Neuronal stem cell (in vitro differentiated cells): ENCODE results near the gene MKLN1.

ENCODE experiments used
- DNase-seq: peaks from one replicate; pipeline ENCODE4 v3.0.0-alpha.2; 2013; ENCODE audit warnings: low spot score
- H2AFZ ChIP-seq: one replicate; pipeline ENCODE4 v1.6.1; 2013; ENCODE audit warnings: mild to moderate bottlenecking, low read length, inconsistent platforms
- H2AK5ac ChIP-seq: 2 replicates; pipeline ENCODE4 v1.6.1; 2013; ENCODE audit warnings: low read depth, mild to moderate bottlenecking, inconsistent platforms, low read length, moderate library complexity, mixed read lengths
- H2BK120ac ChIP-seq: 2 replicates; pipeline ENCODE4 v1.6.1; 2013; ENCODE audit warnings: low read depth, mild to moderate bottlenecking, inconsistent platforms, low read length, moderate library complexity, mixed read lengths
- H2BK12ac ChIP-seq: one replicate; pipeline ENCODE4 v1.6.1; 2013; ENCODE audit warnings: low read length, inconsistent platforms
- H2BK15ac ChIP-seq: 2 replicates; pipeline ENCODE4 v1.6.1; 2013; ENCODE audit warnings: mild to moderate bottlenecking, low read length, inconsistent platforms, mixed read lengths
- H2BK5ac ChIP-seq: one replicate; pipeline ENCODE4 v1.6.1; 2013; ENCODE audit warnings: inconsistent platforms, mild to moderate bottlenecking, low read length, moderate library complexity
- H3K14ac ChIP-seq: one replicate; pipeline ENCODE4 v1.6.1; 2013; ENCODE audit warnings: low read length, inconsistent platforms
- H3K18ac ChIP-seq: 2 replicates; pipeline ENCODE4 v1.6.1; 2013; ENCODE audit warnings: low read length, inconsistent platforms
- H3K23ac ChIP-seq: 2 replicates; pipeline ENCODE4 v1.6.1; 2013; ENCODE audit warnings: low read depth, mild to moderate bottlenecking, mixed read lengths, low read length, inconsistent platforms; ENCODE audit not compliant: poor library complexity
- H3K27ac ChIP-seq: replicated peaks from 3 replicates; pipeline ENCODE4 v1.5.1; 2013; ENCODE audit warnings: low read length, inconsistent platforms
- H3K27me3 ChIP-seq, 3 experiments: 2 replicates each; pipeline ENCODE4 v1.6.1; 2013; ENCODE audit warnings: low read length in 3 of 3, mild to moderate bottlenecking in 2 of 3, inconsistent platforms in 1 of 3, low read depth in 1 of 3, mixed read lengths in 1 of 3, moderate library complexity in 1 of 3; ENCODE audit not compliant: control insufficient read depth in 3 of 3, insufficient read depth in 3 of 3
- H3K36me3 ChIP-seq, 2 donors: replicated peaks in 1 of 2; 2 replicates each; pipeline ENCODE4 v1.6.1; 2013; ENCODE audit warnings: low read length in 2 of 2; ENCODE audit not compliant: control insufficient read depth in 2 of 2, insufficient read depth in 2 of 2
- H3K4ac ChIP-seq: 2 replicates; pipeline ENCODE4 v1.6.1; 2013; ENCODE audit warnings: inconsistent platforms, mild to moderate bottlenecking, low read length, moderate library complexity
- H3K4me1 ChIP-seq, 2 donors: 1 replicate in 1 of 2; 2 replicates in 1 of 2; pipeline ENCODE4 v1.6.1; 2013; ENCODE audit warnings: low read length in 2 of 2, low read depth in 1 of 2; ENCODE audit not compliant: control insufficient read depth in 2 of 2, insufficient read depth in 1 of 2
- H3K4me2 ChIP-seq: one replicate; pipeline ENCODE4 v1.6.1; 2013; ENCODE audit warnings: mild to moderate bottlenecking, low read length, inconsistent platforms; ENCODE audit not compliant: insufficient read depth, poor library complexity, severe bottlenecking
- H3K4me3 ChIP-seq, 2 donors: 2 replicates each; pipeline ENCODE4 v1.5.1; 2013; ENCODE audit warnings: low read length in 2 of 2, mild to moderate bottlenecking in 2 of 2, inconsistent platforms in 1 of 2, moderate library complexity in 1 of 2
- H3K79me1 ChIP-seq: one replicate; pipeline ENCODE4 v1.6.1; 2013; ENCODE audit warnings: low read depth, mild to moderate bottlenecking, inconsistent platforms, low read length, moderate library complexity
- H3K9ac ChIP-seq: one replicate; pipeline ENCODE4 v1.6.1; 2013; ENCODE audit warnings: mild to moderate bottlenecking, low read depth, low read length, inconsistent platforms; ENCODE audit not compliant: poor library complexity
- H3K9me3 ChIP-seq, 2 donors: replicated peaks in 1 of 2; 2 replicates each; pipeline versions ENCODE3 to v1.6.1; 2013; ENCODE audit warnings: low read length in 2 of 2, mild to moderate bottlenecking in 2 of 2, inconsistent platforms in 1 of 2, low read depth in 1 of 2, mixed read lengths in 1 of 2, moderate library complexity in 1 of 2; ENCODE audit not compliant: control insufficient read depth in 2 of 2, insufficient read depth in 1 of 2
- H4K8ac ChIP-seq: one replicate; pipeline ENCODE4 v1.6.1; 2013; ENCODE audit warnings: low read depth, mild to moderate bottlenecking, inconsistent platforms, low read length, moderate library complexity
- H4K91ac ChIP-seq: one replicate; pipeline ENCODE4 v1.6.1; 2013; ENCODE audit warnings: low read length, low read depth, mild to moderate bottlenecking, inconsistent platforms; ENCODE audit not compliant: poor library complexity
- WGBS, 2 donors: extraction: QIAGEN DNeasy Blood & Tissue Kit; methylation state at CpG; one replicate each; pipeline ENCODE4 v1.1.7; 2013; ENCODE audit warnings: missing lambda C conversion rate in 2 of 2, mixed read lengths in 1 of 2; ENCODE audit not compliant: insufficient read length in 2 of 2, insufficient replicate concordance in 1 of 2; ENCODE audit errors: extremely low coverage in 2 of 2; 5-methylcytosine and 5-hydroxymethylcytosine counted together

MKLN1 gene

GRCh38 chr7:131521651-131522163, 194.0 kb downstream of the MKLN1 start:
- Histone ChIP-seq H3K9ac (no peak overlapping the region), H3K14ac (no peak overlapping the region), H4K8ac (no peak overlapping the region), H3K4me3 (no peak overlapping the region), H2BK120ac (no peak overlapping the region), H3K18ac (peak overlapping the region; percentile 74), H2AFZ (no peak overlapping the region), H3K27ac (peak overlapping the region; percentile 31), H3K9me3 (no peaks in the 10 kb centered on the region), H2BK15ac (no peak overlapping the region), H3K4ac (no peak overlapping the region), H3K27me3 (no peaks in the 10 kb centered on the region), H2AK5ac (no peak overlapping the region), H3K4me1 (peaks cover 0 to 8% of the 10 kb centered on the region in 2 donors), H3K4me2 (no peak overlapping the region), H3K79me1 (no peaks in the 10 kb centered on the region), H3K23ac (no peak overlapping the region), H4K91ac (no peak overlapping the region), H2BK12ac (no peak overlapping the region), H2BK5ac (no peak overlapping the region), H3K36me3 (peaks cover 0 to 25% of the 10 kb centered on the region in 2 donors)
- no CpG with 5 or more reads among the region's 7 CpGs for WGBS, 2 donors
- no peak for DNase-seq

GRCh38 chr7:131522325-131522930, 194.8 kb downstream of the MKLN1 start:
- H2AK5ac ChIP-seq, result no peak overlapping the region
- H2BK15ac ChIP-seq, result no peak overlapping the region
- no peak overlapping the region for H3K9ac ChIP-seq
- H2BK5ac ChIP-seq, result no peak overlapping the region
- H2AFZ ChIP-seq, result no peak overlapping the region
- no peak overlapping the region for H4K91ac ChIP-seq
- no peak overlapping the region for H3K4me3 ChIP-seq
- H3K4me1 ChIP-seq, result peaks cover 0 to 8% of the 10 kb centered on the region in 2 donors
- no peak overlapping the region for H2BK12ac ChIP-seq
- H3K4me2 ChIP-seq, result no peak overlapping the region
- H3K4ac ChIP-seq, result no peak overlapping the region
- no peak overlapping the region for H3K14ac ChIP-seq
- H3K27ac ChIP-seq, result no peak overlapping the region
- no peaks in the 10 kb centered on the region for H3K79me1 ChIP-seq
- no CpG with 5 or more reads among the region's 11 CpGs for WGBS, 2 donors
- H3K27me3 ChIP-seq, result no peaks in the 10 kb centered on the region
- no peak overlapping the region for H4K8ac ChIP-seq
- H2BK120ac ChIP-seq, result no peak overlapping the region
- no peaks in the 10 kb centered on the region for H3K9me3 ChIP-seq
- no peak for DNase-seq
- H3K36me3 ChIP-seq, result peaks cover 0 to 19% of the 10 kb centered on the region in 2 donors
- H3K23ac ChIP-seq, result no peak overlapping the region
- H3K18ac ChIP-seq, result no peak overlapping the region

GRCh38 chr7:131524115-131524514, 196.4 kb downstream of the MKLN1 start:
- H3K9me3 ChIP-seq, result no peaks in the 10 kb centered on the region
- no peak for DNase-seq
- no peak overlapping the region for H3K27ac ChIP-seq
- no peak overlapping the region for H2BK15ac ChIP-seq
- H2BK12ac ChIP-seq, result no peak overlapping the region
- H3K4me2 ChIP-seq, result no peak overlapping the region
- no peaks in the 10 kb centered on the region for H3K79me1 ChIP-seq
- H3K4me3 ChIP-seq, result no peak overlapping the region
- no peak overlapping the region for H4K91ac ChIP-seq
- WGBS, 2 donors, result no CpG with 5 or more reads among the region's 2 CpGs
- H2AFZ ChIP-seq, result no peak overlapping the region
- H3K4me1 ChIP-seq, result peaks cover 0 to 8% of the 10 kb centered on the region in 2 donors
- no peak overlapping the region for H2AK5ac ChIP-seq
- no peaks in the 10 kb centered on the region for H3K27me3 ChIP-seq
- no peak overlapping the region for H3K4ac ChIP-seq
- H3K36me3 ChIP-seq, result peaks cover 0 to 18% of the 10 kb centered on the region in 2 donors
- H4K8ac ChIP-seq, result no peak overlapping the region
- no peak overlapping the region for H2BK5ac ChIP-seq
- H3K18ac ChIP-seq, result no peak overlapping the region
- no peak overlapping the region for H3K9ac ChIP-seq
- H3K23ac ChIP-seq, result no peak overlapping the region
- no peak overlapping the region for H3K14ac ChIP-seq
- H2BK120ac ChIP-seq, result no peak overlapping the region

- Histone ChIP-seq H3K18ac (no peak overlapping the region), H2BK120ac (no peak overlapping the region), H3K9ac (no peak overlapping the region), H2BK5ac (no peak overlapping the region), H3K4me2 (no peak overlapping the region), H3K4me1 (peaks cover 0 to 12% of the 10 kb centered on the region in 2 donors), H3K4ac (no peak overlapping the region), H3K27ac (no peak overlapping the region), H3K36me3 (peaks cover 0 to 16% of the 10 kb centered on the region in 2 donors), H2BK12ac (no peak overlapping the region), H2AK5ac (no peak overlapping the region), H4K8ac (no peak overlapping the region), H2BK15ac (no peak overlapping the region), H3K9me3 (no peaks in the 10 kb centered on the region), H3K14ac (no peak overlapping the region), H3K79me1 (no peaks in the 10 kb centered on the region), H2AFZ (no peak overlapping the region), H3K4me3 (no peak overlapping the region), H3K27me3 (no peaks in the 10 kb centered on the region), H3K23ac (no peak overlapping the region), H4K91ac (no peak overlapping the region)
- no peak for DNase-seq
Observed at GRCh38 chr7:131524703-131525102, 197.0 kb downstream of the MKLN1 start.
